Measurements from ENCODE around the gene VPS41.

- TF ChIP-seq CTCF (IDR thresholded peaks at IDR 0.05) (no peak), POLR2A (IDR thresholded peaks at IDR 0.05) (no peak)
These were observed 155.6 kb downstream of the VPS41 start for GRCh38 chr7:38753347-38753746.
